PC-9 (cell line): ENCODE measurements around the gene ROMO1.

ENCODE experiments used
- CTCF ChIP-seq: fragments of 200-600 bp; sonication (generic); conservative IDR thresholded peaks from 2 replicates; pipeline ENCODE4 v1.6.1; 2017; ENCODE audit warnings: mixed run types, antibody characterized with exemption, mild to moderate bottlenecking, moderate library complexity
- EZH2 ChIP-seq: fragments of 200-600 bp; sonication (generic); IDR thresholded peaks from 2 replicates; pipeline ENCODE4 v1.8.0; 2017; ENCODE audit warnings: antibody characterized with exemption, low read depth

GRCh38 chr20:35702051-35702823, 3.0 kb downstream of the ROMO1 start:
- TF ChIP-seq EZH2 (no peak), CTCF (no peak)
